Body of pancreas (tissue), 4 donors: ENCODE results near the gene ASXL1. TPM values are rescaled to one million over a fixed set of nuclear protein-coding genes. Genes with fewer than 3 reads are reported as not detected.
A peak's percentile ranks its signal among the peaks of the same experiment; 100 is the strongest.

Source experiments
- ATAC-seq: fragments of 150-250 bp; one replicate; pipeline ENCODE4 v1.9.1; 2016
- DNase-seq, 4 donors: peaks; one replicate each; pipeline ENCODE4 v3.0.0-alpha.2; 2019
- H3K27ac ChIP-seq, 4 donors: fragments of 200-600 bp; sonication (generic); 1 replicate in 3 of 4; 2 replicates in 1 of 4; pipeline versions ENCODE4 v1.5.1 to v1.6.1; 2016 to 2019; ENCODE audit warnings: mild to moderate bottlenecking in 1 of 4, mixed read lengths in 1 of 4, moderate library complexity in 1 of 4
- H3K27me3 ChIP-seq, 2 donors: fragments of 200-600 bp; sonication (generic); one replicate each; pipeline ENCODE4 v1.6.0; 2016; ENCODE audit warnings: mild to moderate bottlenecking in 1 of 2
- H3K36me3 ChIP-seq, 2 donors: fragments of 200-600 bp; sonication (generic); replicated peaks in 1 of 2; 2 replicates each; pipeline ENCODE4 v1.5.1; 2016; ENCODE audit warnings: low read depth in 2 of 2; ENCODE audit not compliant: insufficient read depth in 1 of 2
- H3K4me1 ChIP-seq: fragments of 200-600 bp; sonication (generic); one replicate; pipeline ENCODE4 v1.6.0; 2016
- H3K4me3 ChIP-seq, 2 donors: fragments of 200-600 bp; sonication (generic); 1 replicate in 1 of 2; 2 replicates in 1 of 2; pipeline ENCODE4 v1.5.1; 2016 to 2019
- H3K9me3 ChIP-seq, 3 donors: fragments of 200-600 bp; sonication (generic); 1 replicate in 2 of 3; 2 replicates in 1 of 3; pipeline ENCODE4 v1.5.1; 2016
- CTCF ChIP-seq, 7 experiments: fragments of 450-650 bp in 4 of 7; fragments of 200-600 bp in 3 of 7; sonication (generic) in 3 of 7; IDR thresholded peaks; one replicate each; pipeline ENCODE4 v1.5.1; 2016 to 2019; ENCODE audit warnings: antibody characterized with exemption in 7 of 7
- POLR2A ChIP-seq, 3 donors: fragments of 450-650 bp; IDR thresholded peaks; one replicate each; pipeline ENCODE4 v1.6.1; 2016; ENCODE audit warnings: antibody characterized with exemption in 3 of 3, mild to moderate bottlenecking in 2 of 3
- WGBS, 2 donors: methylation state at CpG; one replicate each; pipeline ENCODE4 v1.1.5; 2017; 5-methylcytosine and 5-hydroxymethylcytosine counted together
- intact Hi-C: fragments of 100-400 bp; cut with DNase I; formaldehyde crosslinking; loops from one replicate; pipeline ENCODE4 v1.15.1; 2023
- total RNA-seq, 2 donors: library from RNA; depleted of rRNA; stranded (reverse); fragments of >200 nt; gene quantifications; one replicate each; pipeline ENCODE4 v1.1.0, GENCODE V29; 2016

The ASXL1 gene
- total RNA-seq, 2 donors from 2014 or later, result 57.9 to 102 TPM

- 63 to 70% methylated on average over 3 of the region's 3 CpGs for WGBS, 2 donors
- H3K9me3 ChIP-seq, result no peaks in the 10 kb centered on the region
- intact Hi-C loops, result no loop called here
- no peak for DNase-seq
- no peak for ATAC-seq
- no peak overlapping the region for H3K4me3 ChIP-seq
- no peak overlapping the region for H3K27ac ChIP-seq
- peaks cover 42% of the 10 kb centered on the region for H3K4me1 ChIP-seq
- no peaks in the 10 kb centered on the region for H3K27me3 ChIP-seq
- H3K36me3 ChIP-seq, result no peaks in the 10 kb centered on the region
- TF ChIP-seq POLR2A (IDR thresholded peaks at IDR 0.05), result no peak
- TF ChIP-seq CTCF (IDR thresholded peaks at IDR 0.05), result no peak
These were observed 14.7 kb upstream of the ASXL1 start for GRCh38 chr20:32343439-32343838.

- Histone ChIP-seq H3K36me3 (no peaks in the 10 kb centered on the region), H3K4me1 (peaks cover 33% of the 10 kb centered on the region), H3K27me3 (no peaks in the 10 kb centered on the region), H3K4me3 (no peak overlapping the region), H3K27ac (peak overlapping the region in 1 of 4 donors; percentile 0), H3K9me3 (no peaks in the 10 kb centered on the region)
- ATAC-seq (no peak), DNase-seq (no peak)
- WGBS, 2 donors, result 34 to 39% methylated on average over 7 of the region's 7 CpGs
- intact Hi-C loops, result no loop called here
- TF ChIP-seq CTCF (IDR thresholded peaks at IDR 0.05), result no peak
- no peak for TF ChIP-seq POLR2A (IDR thresholded peaks at IDR 0.05)
These were observed 13.2 kb upstream of the ASXL1 start for GRCh38 chr20:32344835-32345506.

- TF ChIP-seq CTCF (IDR thresholded peaks at IDR 0.05) (no peak), POLR2A (IDR thresholded peaks at IDR 0.05) (no peak)
- Histone ChIP-seq H3K36me3 (no peaks in the 10 kb centered on the region), H3K4me3 (no peak overlapping the region), H3K9me3 (no peaks in the 10 kb centered on the region), H3K4me1 (peaks cover 28% of the 10 kb centered on the region), H3K27me3 (no peaks in the 10 kb centered on the region), H3K27ac (peak overlapping the region in 3 of 4 donors; percentile 11 to 47 (median 35))
- intact Hi-C loops, result no loop called here
- peak; percentile 65 for ATAC-seq
- no peak for DNase-seq
- 9 to 20% methylated on average over 3 of the region's 3 CpGs for WGBS, 2 donors
These were observed 9.9 kb upstream of the ASXL1 start for GRCh38 chr20:32348207-32348606.

- H3K36me3 ChIP-seq, result no peaks in the 10 kb centered on the region
- 74 to 83% methylated on average over 3 of the region's 3 CpGs for WGBS, 2 donors
- no peaks in the 10 kb centered on the region for H3K27me3 ChIP-seq
- peaks cover 23% of the 10 kb centered on the region for H3K4me1 ChIP-seq
- DNase-seq (no peak), ATAC-seq (no peak)
- no peak overlapping the region for H3K27ac ChIP-seq
- intact Hi-C loops, result no loop called here
- no peak overlapping the region for H3K4me3 ChIP-seq
- TF ChIP-seq CTCF (IDR thresholded peaks at IDR 0.05), result no peak
- no peak for TF ChIP-seq POLR2A (IDR thresholded peaks at IDR 0.05)
- no peaks in the 10 kb centered on the region for H3K9me3 ChIP-seq
These were observed 7.7 kb upstream of the ASXL1 start for GRCh38 chr20:32350421-32350820.

- intact Hi-C loops, result no loop called here
- Histone ChIP-seq H3K27me3 (no peaks in the 10 kb centered on the region), H3K4me3 (no peak overlapping the region), H3K36me3 (no peaks in the 10 kb centered on the region), H3K27ac (no peak overlapping the region), H3K4me1 (peaks cover 41% of the 10 kb centered on the region), H3K9me3 (no peaks in the 10 kb centered on the region)
- no peak for DNase-seq
- no peak for TF ChIP-seq POLR2A (IDR thresholded peaks at IDR 0.05)
- ATAC-seq, result no peak
- 83 to 96% methylated on average over 3 of the region's 3 CpGs for WGBS, 2 donors
These were observed 5.9 kb upstream of the ASXL1 start for GRCh38 chr20:32352121-32352720.
